GM23248 (cell line): ENCODE data around the gene DIP2C. TPM values are rescaled to one million over a fixed set of nuclear protein-coding genes. Genes with fewer than 3 reads are reported as not detected.
A peak's percentile ranks its signal among the peaks of the same experiment; 100 is the strongest.

Experiments used
- DNase-seq: peaks from one replicate; pipeline ENCODE4 v3.0.0-alpha.2; 2015
- H2AFZ ChIP-seq: fragments of 200-600 bp; sonication (generic); 2 replicates; pipeline ENCODE4 v1.6.1; 2016; ENCODE audit warnings: antibody characterized with exemption
- H3F3A ChIP-seq: fragments of 200-600 bp; sonication (generic); 2 replicates; pipeline ENCODE4 v1.6.1; 2016; ENCODE audit warnings: mild to moderate bottlenecking, antibody characterized with exemption, mixed run types; ENCODE audit not compliant: insufficient read depth
- H3K27ac ChIP-seq: fragments of 200-600 bp; sonication (generic); 2 replicates; pipeline ENCODE4 v1.5.1; 2016; ENCODE audit warnings: mild to moderate bottlenecking
- H3K27me3 ChIP-seq: fragments of 200-600 bp; sonication (generic); replicated peaks from 2 replicates; pipeline ENCODE4 v1.6.1; 2016; ENCODE audit warnings: mild to moderate bottlenecking; ENCODE audit not compliant: insufficient read depth
- H3K36me3 ChIP-seq: fragments of 200-600 bp; sonication (generic); 2 replicates; pipeline ENCODE4 v1.6.1; 2016; ENCODE audit warnings: low read depth, mild to moderate bottlenecking
- H3K4me1 ChIP-seq: fragments of 200-600 bp; sonication (generic); 2 replicates; pipeline ENCODE4 v1.6.1; 2016; ENCODE audit warnings: mild to moderate bottlenecking; ENCODE audit not compliant: insufficient read depth
- H3K4me2 ChIP-seq: fragments of 200-600 bp; sonication (generic); one replicate; pipeline ENCODE4 v1.6.1; 2016; ENCODE audit warnings: mild to moderate bottlenecking; ENCODE audit not compliant: unreplicated experiment
- H3K4me3 ChIP-seq: fragments of 200-600 bp; sonication (generic); 2 replicates; pipeline ENCODE4 v1.5.1; 2016; ENCODE audit warnings: mild to moderate bottlenecking
- H3K79me2 ChIP-seq: fragments of 200-600 bp; sonication (generic); 2 replicates; pipeline ENCODE4 v1.6.1; 2016; ENCODE audit warnings: mild to moderate bottlenecking; ENCODE audit not compliant: insufficient read depth
- H3K9ac ChIP-seq: fragments of 200-600 bp; sonication (generic); 2 replicates; pipeline ENCODE4 v1.6.1; 2016; ENCODE audit warnings: mild to moderate bottlenecking
- H3K9me2 ChIP-seq: fragments of 200-600 bp; sonication (generic); 2 replicates; pipeline ENCODE4 v1.6.1; 2016; ENCODE audit warnings: mixed run types, mild to moderate bottlenecking, moderate library complexity; ENCODE audit not compliant: insufficient read depth
- H3K9me3 ChIP-seq: fragments of 200-600 bp; sonication (generic); one replicate; pipeline ENCODE4 v1.6.1; 2017; ENCODE audit warnings: low read depth
- H4K20me1 ChIP-seq: fragments of 200-600 bp; sonication (generic); 2 replicates; pipeline ENCODE4 v1.6.0; 2016; ENCODE audit not compliant: insufficient read depth
- EZH2 ChIP-seq: fragments of 200-600 bp; sonication (generic); IDR thresholded peaks from 2 replicates; pipeline ENCODE4 v1.6.1; 2018; ENCODE audit warnings: antibody characterized with exemption, mild to moderate bottlenecking; ENCODE audit not compliant: insufficient read depth, poor library complexity, severe bottlenecking
- EZH2phosphoT487 ChIP-seq: fragments of 200-600 bp; sonication (generic); IDR thresholded peaks from 2 replicates; pipeline ENCODE4 v1.6.1; 2018; ENCODE audit warnings: antibody characterized with exemption, moderate library complexity, mild to moderate bottlenecking, low read depth; ENCODE audit not compliant: insufficient read depth
- WGBS, 2 experiments: methylation state at CpG; one replicate each; pipeline ENCODE4 v1.1.6; 2015 to 2017; ENCODE audit warnings: low lambda C conversion rate in 2 of 2, low coverage in 1 of 2; ENCODE audit errors: missing lambda C conversion rate in 2 of 2; 5-methylcytosine and 5-hydroxymethylcytosine counted together
- in situ Hi-C: fragments of 300-500 bp; cut with MboI; formaldehyde crosslinking; loops from 2 replicates; pipeline ENCODE4 v1.15.0; 2020
- polyA plus RNA-seq: library from polyadenylated mRNA; unstranded; fragments of >200 nt; fragmentation: Nextera tagmentation; extraction: Ambion mirVana; gene quantifications from 2 replicates; pipeline ENCODE4 v1.2.1, GENCODE V29; 2016
- total RNA-seq: library from RNA; depleted of rRNA; stranded (reverse); fragments of >200 nt; shearing (Covaris generic); gene quantifications from 2 replicates; pipeline ENCODE4 v1.2.3, GENCODE V29; 2014

The DIP2C gene
- total and polyA plus RNA-seq, 2 experiments from 2014 or later, result 12.0 to 13.1 TPM

GRCh38 chr10:525565-526315 lies 163.7 kb downstream of the DIP2C start:
- no peaks in the 10 kb centered on the region for H3K36me3 ChIP-seq
- H3K9me2 ChIP-seq, result no peaks in the 10 kb centered on the region
- H3K27ac ChIP-seq, result no peak overlapping the region
- no peak overlapping the region for H2AFZ ChIP-seq
- no peak overlapping the region for H3K4me2 ChIP-seq
- H4K20me1 ChIP-seq, result peaks cover 7% of the 10 kb centered on the region; the same call in 1 of the 2 replicates
- 80 to 83% methylated on average over 17 of the region's 17 CpGs for WGBS, 2 experiments
- peaks cover 96% of the 10 kb centered on the region for H3K79me2 ChIP-seq
- DNase-seq, result peak; percentile 63
- H3K27me3 ChIP-seq, result no peaks in the 10 kb centered on the region
- H3K4me3 ChIP-seq, result no peak overlapping the region
- TF ChIP-seq EZH2phosphoT487, result no peak
- no peak for TF ChIP-seq EZH2
- no peaks in the 10 kb centered on the region for H3F3A ChIP-seq
- in situ Hi-C loops, result no loop called here
- H3K4me1 ChIP-seq, result 0 out of 2 replicates have a peak, but pooled peaks cover 6% of the 10 kb centered on the region
- no peak overlapping the region for H3K9ac ChIP-seq
- H3K9me3 ChIP-seq, result no peaks in the 10 kb centered on the region

- in situ Hi-C loops, result no loop called here
- TF ChIP-seq EZH2 (no peak), EZH2phosphoT487 (no peak)
- no peak overlapping the region for H3K4me3 ChIP-seq
- H4K20me1 ChIP-seq, result peaks cover 7% of the 10 kb centered on the region; the same call in 1 of the 2 replicates
- no peaks in the 10 kb centered on the region for H3K9me2 ChIP-seq
- no peak overlapping the region for H2AFZ ChIP-seq
- H3K27me3 ChIP-seq, result no peaks in the 10 kb centered on the region
- no peak for DNase-seq
- H3K9ac ChIP-seq, result no peak overlapping the region
- no peak overlapping the region for H3K4me2 ChIP-seq
- no peak overlapping the region for H3K27ac ChIP-seq
- no peaks in the 10 kb centered on the region for H3F3A ChIP-seq
- no peaks in the 10 kb centered on the region for H3K9me3 ChIP-seq
- WGBS, 2 experiments, result 87 to 88% methylated on average over 8 of the region's 8 CpGs
- no peaks in the 10 kb centered on the region for H3K36me3 ChIP-seq
- H3K79me2 ChIP-seq, result peaks cover 91% of the 10 kb centered on the region
- 0 out of 2 replicates have a peak, but pooled peaks cover 11% of the 10 kb centered on the region for H3K4me1 ChIP-seq
These were observed 165.5 kb downstream of the DIP2C start for GRCh38 chr10:523925-524324.

- Histone ChIP-seq H3K4me3 (no peak overlapping the region), H3K9me3 (no peaks in the 10 kb centered on the region), H2AFZ (no peak overlapping the region), H4K20me1 (peaks cover 5% of the 10 kb centered on the region; the same call in 1 of the 2 replicates), H3F3A (no peaks in the 10 kb centered on the region), H3K27ac (no peak overlapping the region), H3K4me1 (0 out of 2 replicates have a peak, but pooled peaks cover 11% of the 10 kb centered on the region), H3K9me2 (no peaks in the 10 kb centered on the region), H3K36me3 (no peaks in the 10 kb centered on the region), H3K4me2 (no peak overlapping the region), H3K27me3 (no peaks in the 10 kb centered on the region), H3K79me2 (peaks cover 77% of the 10 kb centered on the region), H3K9ac (no peak overlapping the region)
- WGBS, 2 experiments, result 84 to 93% methylated on average over 12 to 13 of the region's 13 CpGs
- TF ChIP-seq EZH2phosphoT487 (no peak), EZH2 (no peak)
- DNase-seq, result no peak
- in situ Hi-C loops, result no loop called here
These were observed 167.1 kb downstream of the DIP2C start for GRCh38 chr10:522350-522749.

- H2AFZ ChIP-seq, result no peak overlapping the region
- no peaks in the 10 kb centered on the region for H3F3A ChIP-seq
- H4K20me1 ChIP-seq, result 0 out of 2 replicates have a peak, but pooled peaks cover 3% of the 10 kb centered on the region
- H3K79me2 ChIP-seq, result peaks cover 69% of the 10 kb centered on the region
- no peak for DNase-seq
- no peaks in the 10 kb centered on the region for H3K9me3 ChIP-seq
- in situ Hi-C loops, result no loop called here
- 0 out of 2 replicates have a peak, but pooled peaks cover 11% of the 10 kb centered on the region for H3K4me1 ChIP-seq
- TF ChIP-seq EZH2 (no peak), EZH2phosphoT487 (no peak)
- no peaks in the 10 kb centered on the region for H3K27me3 ChIP-seq
- no peak overlapping the region for H3K4me2 ChIP-seq
- H3K9me2 ChIP-seq, result no peaks in the 10 kb centered on the region
- 60 to 65% methylated on average over 13 to 17 of the region's 17 CpGs for WGBS, 2 experiments
- H3K4me3 ChIP-seq, result no peak overlapping the region
- no peak overlapping the region for H3K27ac ChIP-seq
- no peaks in the 10 kb centered on the region for H3K36me3 ChIP-seq
- no peak overlapping the region for H3K9ac ChIP-seq
These were observed 167.9 kb downstream of the DIP2C start for GRCh38 chr10:521261-522250.
